Tibial nerve (tissue), 4 donors: Measurements from ENCODE around the gene RAB19. TPM values are rescaled to one million over a fixed set of nuclear protein-coding genes. Genes with fewer than 3 reads are reported as not detected.
A peak's percentile ranks its signal among the peaks of the same experiment; 100 is the strongest.

Source experiments
- small RNA-seq: library from RNA; depleted of rRNA; stranded (forward); fragments of <200 nt; gene quantifications from one replicate; pipeline ENCODE3, GENCODE V24; 2016
- total RNA-seq, 4 donors: library from RNA; depleted of rRNA; stranded (reverse); fragments of >200 nt; gene quantifications; one replicate each; pipeline ENCODE4 v1.1.0, GENCODE V29; 2016

The RAB19 gene
- total RNA-seq, 4 donors from 2014 or later, result not detected

Small RNAs within 50 kb of the gene (small RNA-seq; reads per million reads assigned to genes)
- gene RNA5SP247 (not detected), gene RNA5SP248 (38.2 reads per million, percentile 94 among the genes with 10 or more reads in this experiment)

Other genes with a start within 250 kb of the RAB19 start
- gene KDM7A, start 227.1 kb upstream of the RAB19 start, total RNA-seq, result 10 to 100 TPM; 15.3 to 34.5 (median 23.2) TPM
- 10 to 100 TPM; 39.5 to 69.9 (median 51.7) TPM for gene SLC37A3, start 5.5 kb upstream of the RAB19 start, total RNA-seq
- 10 to 100 TPM; 45.9 to 75.7 (median 60.0) TPM for gene MKRN1, start 75.4 kb downstream of the RAB19 start, total RNA-seq
- 10 to 100 TPM; 18.3 to 28.0 (median 24.2) TPM for gene DENND2A, start 236.8 kb downstream of the RAB19 start, total RNA-seq